NCI-H82 (cell line): ENCODE data around the gene ELFN1.
A peak's percentile ranks its signal among the peaks of the same experiment; 100 is the strongest.

Experiments used
- DNase-seq: peaks from one replicate; lab custom pipeline; 2025; lab: John Stamatoyannopoulos, UW

The ELFN1 gene

GRCh38 chr7:1694611-1695511, 24.8 kb downstream of the ELFN1 start:
- DNase-seq, result no peak

DNA sequence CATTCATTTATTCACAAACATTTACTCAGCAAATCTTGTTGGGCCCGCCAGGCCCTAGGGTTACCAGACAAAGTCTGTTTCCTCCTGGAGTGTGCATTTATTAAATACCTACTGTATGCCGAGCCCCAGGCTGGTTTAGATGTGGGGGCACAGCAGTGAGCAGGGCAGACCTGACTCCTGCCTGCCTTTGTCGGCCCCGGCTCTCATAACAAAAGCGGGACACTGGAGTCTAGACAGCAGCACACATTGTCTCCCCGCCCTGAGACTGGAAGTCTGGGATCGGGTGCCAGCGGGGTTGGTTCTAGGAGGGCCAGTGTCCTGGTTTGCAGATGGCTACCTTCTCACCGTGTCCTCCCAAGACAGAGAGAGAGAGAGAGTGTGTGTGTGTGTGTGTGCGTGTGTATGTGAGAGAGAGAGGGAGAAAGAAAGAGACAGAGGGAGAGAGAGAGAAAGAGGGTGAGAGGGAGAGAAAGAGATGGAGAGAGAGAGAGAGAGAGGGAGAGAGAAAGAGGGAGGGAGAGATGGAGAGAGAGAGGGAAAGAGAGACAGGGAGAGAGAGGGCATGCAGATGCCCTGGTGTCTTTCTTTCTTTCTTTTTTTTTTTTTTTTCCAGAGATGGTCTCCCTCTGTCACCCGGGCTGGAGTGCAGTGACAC, 25.9 kb downstream of the ELFN1 start:
- DNase-seq, result no peak

DNA sequence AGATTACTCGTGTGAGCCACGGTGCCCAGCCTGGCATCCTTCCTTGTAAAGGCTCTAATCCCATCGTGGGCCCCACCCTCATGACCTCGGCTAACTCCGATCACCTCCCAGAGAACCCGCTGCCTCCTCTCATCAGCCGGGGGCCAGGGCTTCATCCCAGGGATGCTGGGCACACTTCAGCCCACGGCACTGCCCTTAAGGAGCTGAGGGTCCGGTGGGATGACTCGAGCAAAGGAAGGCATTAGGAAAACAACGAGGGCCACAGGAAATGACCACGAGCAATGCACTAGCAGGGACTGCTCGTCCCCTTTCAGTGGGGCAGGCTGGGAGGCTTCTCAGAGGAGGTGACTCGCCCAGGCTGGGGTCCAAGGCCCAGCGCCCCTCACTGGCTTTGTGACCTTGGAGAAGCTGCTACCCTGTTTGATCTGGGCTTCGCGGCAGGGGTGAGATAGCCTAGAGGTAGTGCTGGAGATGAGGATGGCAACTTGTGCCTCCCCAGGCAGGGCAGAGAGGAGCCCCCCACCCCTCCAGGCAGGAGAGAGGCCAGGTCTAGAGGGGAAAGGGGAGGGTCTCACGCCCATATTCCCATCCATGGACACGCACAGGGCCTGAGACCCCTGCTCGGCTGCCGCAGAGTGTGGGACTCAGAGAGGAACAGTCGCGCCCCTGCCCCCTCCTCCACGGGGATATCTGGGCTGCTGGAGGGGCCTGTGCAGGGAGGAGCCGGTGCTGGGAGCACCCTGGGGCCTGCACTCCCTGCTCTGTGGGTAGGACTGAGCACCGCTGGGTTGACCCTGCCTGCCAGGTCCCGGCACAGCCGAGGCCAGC, 26.8 kb downstream of the ELFN1 start:
- no peak for DNase-seq

DNA sequence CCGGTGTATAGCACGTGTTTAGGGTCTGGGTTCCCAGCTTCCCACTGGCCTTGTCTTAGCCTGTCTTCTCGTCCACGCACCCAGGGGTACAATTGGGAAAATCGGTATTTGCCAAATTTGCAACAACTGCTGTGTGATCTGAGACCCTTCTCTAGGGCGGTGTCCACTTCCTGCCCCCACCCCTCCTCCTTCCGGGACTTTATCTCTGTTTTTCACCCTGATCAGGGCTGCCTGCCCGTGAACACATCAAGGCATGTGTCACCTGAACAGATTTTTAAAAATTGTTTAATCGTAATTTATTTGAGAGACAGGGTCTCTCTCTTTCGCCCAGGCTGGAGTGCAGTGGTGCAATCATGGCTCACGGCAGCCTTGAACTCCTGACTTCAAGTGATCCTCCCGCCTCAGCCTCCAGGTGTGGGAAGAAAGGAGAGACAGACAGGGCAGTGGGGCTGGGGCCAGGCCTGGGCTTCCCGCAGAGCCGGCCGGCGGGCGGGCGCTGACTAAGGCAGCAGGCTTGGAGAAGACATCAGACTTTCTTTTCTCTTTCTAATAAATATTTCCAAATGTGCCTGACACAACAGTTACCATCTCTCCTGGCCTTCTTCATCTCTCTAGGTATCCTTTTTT, 27.5 kb downstream of the ELFN1 start:
- no peak for DNase-seq

DNA sequence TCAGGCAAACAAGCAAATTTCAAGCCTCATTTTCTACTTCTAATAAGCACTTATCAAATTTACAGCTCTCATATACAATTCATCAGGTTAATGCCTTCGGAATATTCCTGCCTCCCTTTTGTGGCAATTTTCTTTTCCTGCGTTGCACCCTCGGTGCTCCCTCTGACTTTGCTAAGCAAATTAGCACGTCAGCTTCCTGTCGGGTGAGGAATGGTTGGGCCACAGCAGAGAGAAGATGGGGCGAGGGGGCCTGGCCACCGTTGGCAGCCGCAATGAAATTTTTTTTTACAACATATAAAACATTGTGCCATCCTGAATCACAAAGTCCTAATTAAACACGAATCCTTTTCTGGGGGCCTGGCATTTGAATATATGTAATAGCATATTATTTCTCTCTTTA, 28.1 kb downstream of the ELFN1 start:
- DNase-seq, result no peak

GRCh38 chr7:1698951-1699350, 28.9 kb downstream of the ELFN1 start:
- DNase-seq, result no peak

GRCh38 chr7:1700086-1700485, 30.0 kb downstream of the ELFN1 start:
- no peak for DNase-seq

DNA sequence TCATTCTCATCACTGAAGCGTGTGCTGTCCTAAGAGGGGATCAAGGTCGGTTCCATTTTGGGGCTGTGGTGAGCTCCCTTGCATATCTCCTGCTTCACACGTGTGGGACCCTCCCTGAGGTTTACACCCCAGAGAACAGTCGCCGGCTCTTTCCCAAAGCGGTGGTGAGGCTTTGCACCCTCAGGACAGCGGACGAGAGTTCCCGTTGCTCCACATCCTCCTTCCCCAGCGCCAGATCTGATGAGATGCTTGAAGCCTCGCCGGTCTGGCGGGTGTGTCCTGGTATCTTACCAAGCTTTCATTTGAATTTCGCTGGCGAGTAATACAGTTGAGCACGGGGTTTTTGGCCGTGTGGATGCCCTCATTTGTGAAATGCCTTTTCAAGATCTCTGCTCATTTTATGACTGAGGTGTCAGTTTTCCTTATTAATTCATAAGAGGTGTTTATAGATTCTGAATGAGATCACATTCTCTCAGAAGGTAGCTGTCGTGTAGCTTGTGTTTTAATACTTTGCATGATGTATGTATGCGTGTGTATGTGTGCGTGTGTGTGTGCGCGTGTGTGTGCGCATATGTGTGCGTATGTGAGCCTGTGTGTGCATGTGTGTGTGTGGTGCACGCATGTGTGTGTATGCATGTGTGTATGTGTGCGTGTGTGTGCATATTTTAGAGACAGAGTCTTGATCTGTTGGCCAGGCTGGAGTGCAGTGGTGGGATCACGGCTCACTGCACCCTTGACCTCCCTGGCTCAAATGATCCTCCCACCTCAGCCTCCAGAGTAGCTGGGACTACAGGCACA, 30.7 kb downstream of the ELFN1 start:
- no peak for DNase-seq

GRCh38 chr7:1702652-1703051, 32.6 kb downstream of the ELFN1 start:
- DNase-seq, result no peak

- peak; percentile 41 for DNase-seq
Measured at GRCh38 chr7:1703441-1703840, 33.4 kb downstream of the ELFN1 start.

DNA sequence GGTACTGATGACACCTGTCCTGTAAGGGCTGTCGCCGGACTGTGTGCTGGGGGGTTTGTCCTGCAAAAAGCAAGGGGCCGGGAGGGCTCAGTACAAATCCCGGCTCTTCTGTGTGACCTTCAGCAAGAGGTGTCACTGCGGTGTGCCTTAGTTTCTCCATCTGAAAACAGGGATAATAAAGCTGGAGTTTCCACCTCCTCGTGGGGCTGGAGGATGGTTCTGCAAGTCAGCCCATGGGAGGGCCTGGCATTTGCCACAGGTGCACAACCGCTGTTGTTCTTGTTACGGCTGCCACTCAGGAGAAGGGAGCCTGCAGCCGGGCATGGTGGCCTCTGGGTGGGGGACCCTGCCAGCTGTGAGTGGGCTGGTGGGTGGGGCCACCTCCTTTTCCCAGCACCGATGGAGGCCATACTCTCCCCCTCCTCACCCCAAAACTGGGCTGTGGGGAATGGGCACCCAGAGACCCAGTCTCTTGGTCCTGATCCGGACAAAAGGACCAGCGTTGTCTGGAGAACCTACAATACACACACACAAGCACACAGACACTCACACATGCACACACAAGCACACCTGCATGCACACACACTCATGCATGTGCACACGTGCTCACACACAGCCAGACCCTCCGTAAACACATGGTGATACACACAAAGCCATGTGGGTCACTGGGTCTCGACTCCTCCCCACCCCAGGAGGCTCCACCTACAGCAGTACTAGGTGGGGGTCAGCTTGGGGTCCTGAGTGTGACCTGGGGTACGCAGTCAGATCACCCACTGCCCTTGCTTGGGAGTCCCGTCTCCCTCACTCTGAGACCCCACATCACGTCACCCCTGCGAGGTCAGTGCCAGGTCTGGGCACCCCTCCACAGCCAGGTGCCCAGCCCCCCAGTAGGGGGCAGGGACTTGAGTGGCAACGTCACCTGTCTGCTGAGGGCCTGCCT, 34.1 kb downstream of the ELFN1 start:
- no peak for DNase-seq

- DNase-seq, result no peak
Measured at GRCh38 chr7:1704811-1705738, 35.0 kb downstream of the ELFN1 start.

DNA sequence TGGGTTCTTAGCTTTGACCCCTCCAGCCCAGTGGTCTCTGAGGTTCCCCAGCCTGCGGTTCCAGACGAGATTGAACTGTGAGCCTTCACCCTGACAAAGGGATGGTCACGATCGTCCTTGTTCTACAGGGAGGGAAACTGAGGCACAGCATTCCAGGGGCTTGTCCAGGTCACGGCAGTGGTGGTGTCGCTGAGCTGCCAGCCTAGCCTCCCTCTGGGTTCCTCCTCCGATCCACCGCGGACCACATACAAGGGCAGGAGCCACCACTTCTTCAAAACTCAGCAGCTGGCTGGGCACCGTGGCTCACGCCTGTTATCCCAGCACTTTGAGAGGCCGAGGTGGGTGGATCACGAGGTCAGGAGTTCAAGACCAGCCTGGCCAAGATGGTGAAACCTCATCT, 35.8 kb downstream of the ELFN1 start:
- DNase-seq, result no peak

DNA sequence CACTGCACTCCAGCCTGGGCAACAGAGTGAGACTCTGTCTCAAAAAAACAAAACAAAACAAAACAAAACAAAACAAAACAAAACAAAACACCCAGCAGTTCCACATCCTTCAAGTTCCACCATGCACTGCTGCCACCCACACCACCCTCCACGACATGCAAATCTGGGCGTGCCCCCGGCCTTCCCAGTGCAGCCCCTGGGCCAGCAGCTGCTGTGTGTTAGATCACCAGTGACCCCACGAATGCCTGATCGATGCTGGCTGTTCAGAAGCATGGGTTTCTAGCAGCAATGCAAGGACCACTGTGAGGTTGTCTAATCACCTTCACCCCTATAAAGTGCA, 36.3 kb downstream of the ELFN1 start:
- no peak for DNase-seq

DNA sequence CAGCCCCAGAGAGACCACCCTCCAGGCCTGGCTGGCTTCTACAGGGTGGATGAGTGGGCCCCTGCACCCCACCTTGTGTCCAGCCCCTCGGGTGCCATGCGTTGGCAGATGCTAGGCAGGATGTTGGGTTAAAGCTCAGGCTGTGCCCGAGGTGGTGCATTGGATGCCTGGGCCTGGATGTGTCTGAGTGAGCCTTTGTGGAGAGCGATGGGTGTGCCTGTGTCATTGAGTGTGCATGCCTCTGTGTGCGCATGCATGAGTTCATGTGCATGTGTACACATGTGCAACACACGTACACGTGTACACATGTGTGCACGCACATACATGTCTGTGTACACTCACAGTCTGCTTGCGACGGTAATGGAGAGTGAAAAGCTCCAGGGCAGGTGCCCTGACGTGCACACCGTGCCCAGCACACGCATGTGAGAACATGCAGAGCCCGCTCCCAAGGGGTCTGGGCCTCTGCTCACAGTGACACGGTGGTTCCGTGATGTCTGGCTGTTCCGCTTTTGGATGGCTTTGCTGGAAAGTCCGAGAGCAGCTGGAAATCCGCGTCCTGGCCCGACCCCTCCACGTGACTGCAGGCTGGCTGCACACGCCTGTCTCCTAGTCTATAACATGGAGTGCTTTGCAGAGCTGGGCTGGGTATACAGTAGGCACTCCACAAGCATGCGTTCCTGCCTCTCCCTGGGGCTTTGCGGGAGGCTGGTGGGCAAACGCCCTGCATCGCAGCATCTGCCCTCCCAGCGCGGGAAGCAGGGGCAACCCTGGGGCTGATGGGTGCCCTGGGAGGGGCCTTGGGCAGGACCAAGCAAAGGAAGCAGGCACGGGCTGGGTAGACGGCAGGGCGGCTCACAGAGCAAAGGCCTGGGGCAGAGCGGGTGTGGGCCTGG, 36.9 kb downstream of the ELFN1 start:
- no peak for DNase-seq

- DNase-seq, result no peak
Measured at GRCh38 chr7:1707756-1708595, 37.9 kb downstream of the ELFN1 start.

DNA sequence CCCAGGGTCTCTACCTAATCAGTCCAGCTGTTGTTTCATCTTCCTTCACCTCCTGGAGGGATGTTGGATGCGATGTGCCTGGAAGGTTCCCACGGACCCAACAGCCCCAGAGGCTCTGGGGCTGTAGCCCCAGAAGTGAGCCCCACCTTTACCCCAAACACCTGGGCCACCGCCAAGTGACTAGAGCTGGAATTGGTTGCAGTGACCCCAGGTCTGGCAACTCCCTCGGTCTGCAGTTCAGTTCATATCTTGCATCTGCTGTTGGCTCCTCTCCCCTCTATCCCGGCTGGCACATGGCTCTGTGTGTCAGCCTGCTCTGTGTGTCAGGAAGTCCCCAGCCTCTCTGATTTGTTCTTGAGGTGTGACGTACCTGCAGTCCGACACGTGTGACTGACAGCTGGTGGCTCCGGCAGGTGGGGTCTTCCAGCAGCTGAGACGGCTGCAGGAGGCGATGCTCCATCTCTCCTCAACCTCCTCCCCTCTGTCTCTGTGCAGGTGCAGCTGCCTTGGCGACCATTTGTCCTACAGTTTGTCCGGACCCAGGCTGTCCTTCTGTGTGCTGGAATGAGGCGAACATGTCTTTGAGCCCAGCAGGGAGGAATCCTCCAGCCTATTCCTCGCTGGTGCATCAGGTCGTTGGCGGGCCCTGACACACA, 38.6 kb downstream of the ELFN1 start:
- DNase-seq, result no peak
